K562 (cell line): Measurements from ENCODE around the gene PCF11. TPM values are rescaled to one million over a fixed set of nuclear protein-coding genes. Genes with fewer than 3 reads are reported as not detected.

ENCODE experiments used
- ARNT ChIP-seq, 2 experiments: fragments of 450-650 bp; IDR thresholded peaks; 2 replicates each; pipeline ENCODE4 v1.6.1; 2016; ENCODE audit warnings: mild to moderate bottlenecking in 1 of 2
- BCLAF1 ChIP-seq, 2 experiments: fragments of 450-650 bp in 1 of 2; IDR thresholded peaks; 2 replicates each; pipeline ENCODE4 v1.6.1; 2011 to 2017; ENCODE audit warnings: low read depth in 2 of 2, antibody characterized with exemption in 1 of 2, borderline replicate concordance in 1 of 2, low read length in 1 of 2, mild to moderate bottlenecking in 1 of 2, mixed read lengths in 1 of 2; ENCODE audit not compliant: control insufficient read depth in 1 of 2
- DEAF1 ChIP-seq: fragments of 450-650 bp; formaldehyde crosslinking; IDR thresholded peaks from 2 replicates; pipeline ENCODE4 v1.4.0; 2020; ENCODE audit warnings: mild to moderate bottlenecking, moderate library complexity
- EWSR1 ChIP-seq: fragments of 450-650 bp; IDR thresholded peaks from 2 replicates; pipeline ENCODE4 v1.6.1; 2018; ENCODE audit warnings: borderline replicate concordance, mild to moderate bottlenecking, low read depth, moderate library complexity; ENCODE audit not compliant: partially characterized antibody
- HNRNPUL1 ChIP-seq: fragments of 200-400 bp; formaldehyde crosslinking; IDR thresholded peaks from 2 replicates; pipeline ENCODE4 v1.6.1; 2017; ENCODE audit warnings: low read length
- KLF1 ChIP-seq: fragments of 450-650 bp; IDR thresholded peaks from 2 replicates; pipeline ENCODE4 v1.6.1; 2016; ENCODE audit warnings: missing genetic modification characterization, missing compliant biosample characterization
- LEF1 ChIP-seq: fragments of 450-650 bp; IDR thresholded peaks from 2 replicates; pipeline ENCODE4 v1.6.1; 2016; ENCODE audit warnings: mild to moderate bottlenecking
- MNT ChIP-seq, 2 experiments: fragments of 450-650 bp; conservative IDR thresholded peaks; 2 replicates each; pipeline ENCODE4 v1.6.1; 2017; ENCODE audit warnings: mild to moderate bottlenecking in 2 of 2, moderate library complexity in 2 of 2
- MYBL2 ChIP-seq, 2 experiments: fragments of 450-650 bp in 1 of 2; sonication (generic) in 1 of 2; formaldehyde crosslinking in 1 of 2; IDR thresholded peaks; 2 replicates each; pipeline versions ENCODE4 v1.6.1 to v1.8.1; 2017 to 2022; ENCODE audit warnings: borderline replicate concordance in 1 of 2, inconsistent platforms in 1 of 2, low read depth in 1 of 2, mild to moderate bottlenecking in 1 of 2, missing genetic modification reagents in 1 of 2, moderate library complexity in 1 of 2
- NFIC ChIP-seq: fragments of 450-650 bp; IDR thresholded peaks from 2 replicates; pipeline ENCODE4 v1.6.1; 2017; ENCODE audit warnings: mild to moderate bottlenecking, inconsistent platforms
- NR2F6 ChIP-seq: fragments of 450-650 bp; formaldehyde crosslinking; IDR thresholded peaks from 2 replicates; pipeline ENCODE4 v1.4.0; 2020; ENCODE audit warnings: mild to moderate bottlenecking
- SPI1 ChIP-seq: IDR thresholded peaks from 2 replicates; pipeline ENCODE4 v1.6.1; 2011; ENCODE audit warnings: low read depth, low read length, control low read depth, borderline replicate concordance
- TBL1XR1 ChIP-seq, 2 experiments: IDR thresholded peaks; 2 replicates each; pipeline ENCODE4 v1.6.1; 2012; ENCODE audit warnings: improper control_type of control experiment in 2 of 2, low read length in 2 of 2, mild to moderate bottlenecking in 1 of 2
- THRAP3 ChIP-seq: fragments of 450-650 bp; IDR thresholded peaks from 2 replicates; pipeline ENCODE4 v1.6.1; 2016; ENCODE audit warnings: mild to moderate bottlenecking, inconsistent platforms, borderline replicate concordance
- ZFP36 ChIP-seq: fragments of 150-350 bp; IDR thresholded peaks from 2 replicates; pipeline ENCODE4 v1.6.1; 2018; ENCODE audit warnings: low read length, low read depth; ENCODE audit not compliant: partially characterized antibody
- ZNF165 ChIP-seq: fragments of 250-450 bp; sonication (Bioruptor Pico); IDR thresholded peaks from 2 replicates; pipeline ENCODE4 v1.4.0; 2020; ENCODE audit warnings: borderline replicate concordance
- ZNF224 ChIP-seq: sonication (generic); formaldehyde crosslinking; IDR thresholded peaks from 2 replicates; pipeline ENCODE4 v1.8.0; 2022; ENCODE audit warnings: mild to moderate bottlenecking, missing genetic modification reagents
- ZNF24 ChIP-seq: fragments of 450-650 bp; IDR thresholded peaks from 2 replicates; pipeline ENCODE4 v1.6.1; 2016
- ZNF316 ChIP-seq: fragments of 450-650 bp; IDR thresholded peaks from 2 replicates; pipeline ENCODE4 v1.6.1; 2016
- ZNF584 ChIP-seq: fragments of 200-800 bp; sonication (Bioruptor generic); IDR thresholded peaks from 2 replicates; pipeline ENCODE4 v1.6.1; 2016; ENCODE audit warnings: low read depth, mild to moderate bottlenecking, missing genetic modification characterization, missing compliant biosample characterization
- polyA plus RNA-seq, 8 experiments: library from polyadenylated mRNA; depleted of rRNA in 4 of 8; stranded (reverse) in 5 of 8; unstranded in 3 of 8; fragments of >200 nt; fragmentation: Nextera tagmentation in 2 of 8; fragmentation: Illumina TruSeq in 1 of 8; extraction: Ambion mirVana in 2 of 8; extraction: Trizol in 1 of 8; gene quantifications; 2 replicates each; pipeline versions ENCODE4 v1.2.1 to v1.2.3, GENCODE V29; 2011 to 2014; ENCODE audit warnings: inconsistent platforms in 1 of 8, missing spikeins in 1 of 8
- total RNA-seq, 7 experiments: library from RNA; depleted of rRNA in 6 of 7; stranded (reverse); fragments of >200 nt in 6 of 7; fragmentation: Illumina TruSeq in 2 of 7; extraction: Trizol in 2 of 7; gene quantifications; 2 replicates each; pipeline versions ENCODE4 v1.2.1 to v1.2.3, GENCODE V29; 2011 to 2021; ENCODE audit warnings: low replicate concordance in 1 of 7

The PCF11 gene
- total and polyA plus RNA-seq, 9 of the 15 experiments (the other 6 are each of a cell fraction or from before 2014, with no cell fraction given): 9.3 to 91.6 (median 54.4) TPM

GRCh38 chr11:83157594-83158356, 844 bp downstream of the PCF11 start (continued):
- TF ChIP-seq BCLAF1 (IDR thresholded peaks at IDR 0.05; ENCODE audit: borderline replicate concordance in 1 of 2, control insufficient read depth in 1 of 2, low read depth in 2 of 2, low read length in 1 of 2) (no peak), NFIC (peak; percentile 23), DEAF1 (CRISPR knock-in tag) (0 out of 2 replicates have a peak, but pooled peaks have one; percentile 15), ZNF316 (no peak), KLF1 (peak; percentile 95), SPI1 (peak; percentile 99), MYBL2 (IDR thresholded peaks at IDR 0.05; ENCODE audit: low read depth) (0 out of 2 replicates have a peak, but pooled peaks have one; percentile 13), MYBL2 (CRISPR knock-in tag; IDR thresholded peaks at IDR 0.05; ENCODE audit: borderline replicate concordance) (no peak), MNT (conservative IDR thresholded peaks at IDR 0.05) (peak; percentile 58 to 83), THRAP3 (peak; percentile 52; the same call in 1 of the 2 replicates), ZNF165 (CRISPR knock-in tag) (no peak), ZNF24 (no peak), ARNT (IDR thresholded peaks at IDR 0.05) (peak; percentile 51 to 67; a peak in 1 of 4 replicates), ZFP36 (no peak), LEF1 (peak; percentile 53; the same call in 1 of the 2 replicates), NR2F6 (CRISPR knock-in tag) (no peak), ZNF584 (CRISPR knock-in tag) (no peak), TBL1XR1 (IDR thresholded peaks at IDR 0.05; ENCODE audit: low read length in 2 of 2) (peak in 1 of 2 experiments; percentile 16; a peak in 1 of 4 replicates), HNRNPUL1 (0 out of 2 replicates have a peak, but pooled peaks have one; percentile 56), ZNF224 (CRISPR knock-in tag) (no peak), EWSR1 (no peak)
